ENCODE data around the gene MBD2.

MBD2 gene

GRCh38 chr18:54173980-54174630 lies 50.4 kb downstream of the MBD2 start:
- no peak for DNase-seq (ENCODE audit: low read depth)
- TF ChIP-seq POLR2A (IDR thresholded peaks at IDR 0.05; ENCODE audit: extremely low read depth, insufficient read length) (no peak), MYC (IDR thresholded peaks at IDR 0.05; ENCODE audit: low read depth, low read length) (no peak)
- TF ChIP-seq, protein P1, sequence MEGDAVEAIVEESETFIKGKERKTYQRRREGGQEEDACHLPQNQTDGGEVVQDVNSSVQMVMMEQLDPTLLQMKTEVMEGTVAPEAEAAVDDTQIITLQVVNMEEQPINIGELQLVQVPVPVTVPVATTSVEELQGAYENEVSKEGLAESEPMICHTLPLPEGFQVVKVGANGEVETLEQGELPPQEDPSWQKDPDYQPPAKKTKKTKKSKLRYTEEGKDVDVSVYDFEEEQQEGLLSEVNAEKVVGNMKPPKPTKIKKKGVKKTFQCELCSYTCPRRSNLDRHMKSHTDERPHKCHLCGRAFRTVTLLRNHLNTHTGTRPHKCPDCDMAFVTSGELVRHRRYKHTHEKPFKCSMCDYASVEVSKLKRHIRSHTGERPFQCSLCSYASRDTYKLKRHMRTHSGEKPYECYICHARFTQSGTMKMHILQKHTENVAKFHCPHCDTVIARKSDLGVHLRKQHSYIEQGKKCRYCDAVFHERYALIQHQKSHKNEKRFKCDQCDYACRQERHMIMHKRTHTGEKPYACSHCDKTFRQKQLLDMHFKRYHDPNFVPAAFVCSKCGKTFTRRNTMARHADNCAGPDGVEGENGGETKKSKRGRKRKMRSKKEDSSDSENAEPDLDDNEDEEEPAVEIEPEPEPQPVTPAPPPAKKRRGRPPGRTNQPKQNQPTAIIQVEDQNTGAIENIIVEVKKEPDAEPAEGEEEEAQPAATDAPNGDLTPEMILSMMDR (IDR thresholded peaks at IDR 0.05; ENCODE audit: low read depth, low read length) = no peak
- TF ChIP-seq, protein P2, sequence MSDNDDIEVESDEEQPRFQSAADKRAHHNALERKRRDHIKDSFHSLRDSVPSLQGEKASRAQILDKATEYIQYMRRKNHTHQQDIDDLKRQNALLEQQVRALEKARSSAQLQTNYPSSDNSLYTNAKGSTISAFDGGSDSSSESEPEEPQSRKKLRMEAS (IDR thresholded peaks at IDR 0.05; ENCODE audit: low read depth, low read length) = no peak
- H3K4me3 ChIP-seq (ENCODE audit: low read depth, low read length) = no peak overlapping the region

DNA sequence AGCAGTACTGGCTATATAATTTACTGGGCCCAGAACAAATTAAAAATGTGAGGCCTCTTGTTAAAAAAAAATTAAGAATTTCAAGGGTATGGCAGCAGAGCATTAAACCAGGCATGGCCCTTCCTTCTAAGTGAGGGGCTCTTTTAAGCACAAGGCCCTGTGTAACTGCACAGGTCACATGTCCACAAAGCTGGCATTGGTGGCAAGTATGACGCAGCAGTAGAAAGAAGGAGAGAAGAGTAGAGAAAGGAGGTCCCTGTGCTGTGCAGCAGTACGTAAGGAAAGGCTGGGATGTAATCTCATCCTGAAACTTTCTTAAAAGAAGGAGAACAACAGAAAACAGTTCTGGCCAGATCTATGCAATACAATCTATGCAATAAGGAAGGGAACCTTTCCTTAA lies 51.2 kb downstream of the MBD2 start:
- TF ChIP-seq, protein P2 (IDR thresholded peaks at IDR 0.05; ENCODE audit: low read depth, low read length) = no peak
- no peak for TF ChIP-seq MYC (IDR thresholded peaks at IDR 0.05; ENCODE audit: low read depth, low read length)
- TF ChIP-seq, protein P1 (IDR thresholded peaks at IDR 0.05; ENCODE audit: low read depth, low read length) = no peak
- TF ChIP-seq POLR2A (IDR thresholded peaks at IDR 0.05; ENCODE audit: extremely low read depth, insufficient read length) = no peak
- DNase-seq (ENCODE audit: low read depth) = no peak
- no peak overlapping the region for H3K4me3 ChIP-seq (ENCODE audit: low read depth, low read length)

DNA sequence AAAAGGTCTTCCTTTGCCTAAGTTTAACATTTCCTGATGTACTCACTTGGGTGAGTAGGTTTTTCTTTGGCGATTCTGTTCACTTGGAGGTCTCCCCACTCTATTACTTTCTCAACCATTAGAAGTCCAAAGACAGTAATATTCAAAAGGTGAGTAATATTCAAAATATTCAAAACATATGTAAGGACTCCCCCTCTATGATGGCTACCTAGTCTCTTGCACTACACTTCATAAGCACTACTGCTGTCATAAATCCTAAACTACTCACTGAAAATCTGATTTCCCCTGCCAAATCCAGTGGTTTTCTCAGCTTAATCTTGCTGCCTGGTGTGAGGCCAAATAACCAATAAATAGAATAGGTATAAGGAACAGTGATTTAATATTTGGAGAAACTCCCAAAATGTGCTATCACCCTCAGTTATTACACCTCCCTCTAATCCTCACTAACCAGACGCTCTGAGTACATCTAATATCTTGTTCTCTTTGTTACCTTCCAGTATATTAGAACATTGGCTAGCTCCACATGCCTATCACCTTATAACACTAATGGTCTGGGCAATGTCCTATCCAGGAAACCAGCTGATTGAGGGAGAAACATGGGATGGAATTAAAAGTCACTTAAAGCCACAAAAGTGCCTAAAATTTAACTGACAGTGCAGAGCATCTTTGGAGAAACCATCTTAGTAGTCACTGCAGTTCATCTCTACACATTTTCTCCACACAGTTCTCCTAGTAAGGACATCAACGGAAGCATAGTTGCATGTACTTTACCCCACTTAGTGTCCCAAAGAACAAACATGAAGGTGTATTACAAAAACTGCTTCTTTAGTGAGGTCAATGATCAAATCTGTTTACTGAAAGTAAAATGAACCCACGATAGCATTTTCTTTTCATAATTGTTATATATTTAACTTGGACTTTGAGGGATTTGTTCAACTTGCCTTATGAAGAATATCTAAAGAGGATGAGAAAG lies 54.8 kb downstream of the MBD2 start:
- no peak overlapping the region for H3K4me3 ChIP-seq (ENCODE audit: low read depth, low read length)
- TF ChIP-seq, protein P2 (IDR thresholded peaks at IDR 0.05; ENCODE audit: low read depth, low read length) = no peak
- TF ChIP-seq MYC (IDR thresholded peaks at IDR 0.05; ENCODE audit: low read depth, low read length) = no peak
- TF ChIP-seq, protein P1 (IDR thresholded peaks at IDR 0.05; ENCODE audit: low read depth, low read length) = no peak
- no peak for TF ChIP-seq POLR2A (IDR thresholded peaks at IDR 0.05; ENCODE audit: extremely low read depth, insufficient read length)
- no peak for DNase-seq (ENCODE audit: low read depth)

- TF ChIP-seq MYC (IDR thresholded peaks at IDR 0.05; ENCODE audit: low read depth, low read length) (no peak), POLR2A (IDR thresholded peaks at IDR 0.05; ENCODE audit: extremely low read depth, insufficient read length) (no peak)
- TF ChIP-seq, protein P1 (IDR thresholded peaks at IDR 0.05; ENCODE audit: low read depth, low read length) = no peak
- TF ChIP-seq, protein P2 (IDR thresholded peaks at IDR 0.05; ENCODE audit: low read depth, low read length) = no peak
- no peak for DNase-seq (ENCODE audit: low read depth)
- no peak overlapping the region for H3K4me3 ChIP-seq (ENCODE audit: low read depth, low read length)
Observed at GRCh38 chr18:54165450-54165849, 59.0 kb downstream of the MBD2 start.

DNA sequence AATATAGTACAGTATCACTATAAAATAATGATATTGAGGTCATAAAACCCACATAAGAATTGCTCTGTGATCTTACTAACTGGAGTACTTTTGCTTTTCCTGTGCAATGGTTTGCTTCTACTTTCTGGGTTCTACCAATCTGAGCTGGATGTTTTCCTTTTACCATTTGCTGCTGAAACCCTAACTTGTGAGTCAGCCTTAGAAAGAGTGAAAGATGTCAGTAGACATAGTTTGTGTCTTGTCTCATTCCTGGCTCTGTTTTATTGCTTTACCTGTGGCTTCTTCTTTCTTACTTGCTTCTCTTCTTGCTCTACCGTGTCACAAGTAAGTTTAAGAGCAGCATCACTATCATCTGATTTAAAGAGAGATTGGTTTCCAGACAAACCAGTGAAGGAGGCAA lies 61.0 kb downstream of the MBD2 start:
- H3K4me3 ChIP-seq (ENCODE audit: low read depth, low read length) = no peak overlapping the region

More for the DNA sequence above, 61.0 kb downstream of the MBD2 start:
- no peak for DNase-seq (ENCODE audit: low read depth)
- TF ChIP-seq, protein P2 (IDR thresholded peaks at IDR 0.05; ENCODE audit: low read depth, low read length) = no peak
- TF ChIP-seq, protein P1 (IDR thresholded peaks at IDR 0.05; ENCODE audit: low read depth, low read length) = no peak
- no peak for TF ChIP-seq POLR2A (IDR thresholded peaks at IDR 0.05; ENCODE audit: extremely low read depth, insufficient read length)

Data from NB4 (cell line).